Subcutaneous adipose tissue (tissue), 4 donors: ENCODE data around the gene MAN1B1. TPM values are rescaled to one million over a fixed set of nuclear protein-coding genes. Genes with fewer than 3 reads are reported as not detected.

Experiments used
- total RNA-seq, 4 donors: library from RNA; depleted of rRNA; stranded (reverse); fragments of >200 nt; gene quantifications; one replicate each; pipeline ENCODE4 v1.1.0, GENCODE V29; 2016
- TF ChIP-seq, protein P1 (sequence below): fragments of 450-650 bp; IDR thresholded peaks from one replicate; pipeline ENCODE4 v1.5.1; 2016; ENCODE audit warnings: low read depth, mild to moderate bottlenecking, control low read depth, antibody characterized with exemption, moderate library complexity

Gene MAN1B1
- total RNA-seq, 4 donors from 2014 or later: 19.1 to 61.9 (median 47.8) TPM

DNA sequence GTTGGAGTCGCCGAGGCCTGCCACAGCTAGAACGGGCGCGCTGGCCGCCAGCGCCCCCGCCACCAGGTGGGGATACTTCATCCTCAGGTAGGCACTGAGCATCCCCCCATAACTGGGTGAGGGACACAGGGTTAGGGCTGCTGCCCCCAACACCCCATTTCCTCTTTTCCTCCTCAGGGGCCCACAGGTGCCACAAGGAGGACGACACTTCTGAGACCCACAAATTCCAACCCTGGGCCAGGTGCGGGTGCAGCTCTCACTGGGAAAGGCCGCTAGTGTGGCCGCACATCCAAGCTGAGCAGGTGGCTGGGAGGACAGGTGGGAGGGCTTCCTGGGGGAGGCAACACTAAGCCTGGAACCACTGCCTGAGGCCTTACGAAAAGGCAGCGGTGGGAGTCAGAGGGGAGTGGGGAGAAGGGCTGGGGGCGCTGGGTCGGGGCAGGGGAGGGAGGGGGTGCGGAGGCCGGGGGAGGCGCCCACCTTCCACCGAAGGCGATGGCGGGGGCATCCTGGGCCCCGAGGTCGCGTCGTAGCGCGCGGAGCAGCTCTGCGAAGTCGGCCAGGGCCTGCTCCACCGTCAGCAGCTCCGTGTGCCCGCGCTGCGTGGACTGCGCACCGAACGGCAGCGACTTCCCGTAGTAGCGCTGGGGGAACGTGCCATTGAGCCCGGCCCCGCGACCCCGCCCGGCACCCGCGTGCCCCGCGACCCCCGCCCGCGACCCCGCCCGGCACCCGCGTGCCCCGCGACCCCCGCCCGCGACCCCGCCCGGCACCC lies 26.8 kb downstream of the MAN1B1 start:
- TF ChIP-seq, protein P1, sequence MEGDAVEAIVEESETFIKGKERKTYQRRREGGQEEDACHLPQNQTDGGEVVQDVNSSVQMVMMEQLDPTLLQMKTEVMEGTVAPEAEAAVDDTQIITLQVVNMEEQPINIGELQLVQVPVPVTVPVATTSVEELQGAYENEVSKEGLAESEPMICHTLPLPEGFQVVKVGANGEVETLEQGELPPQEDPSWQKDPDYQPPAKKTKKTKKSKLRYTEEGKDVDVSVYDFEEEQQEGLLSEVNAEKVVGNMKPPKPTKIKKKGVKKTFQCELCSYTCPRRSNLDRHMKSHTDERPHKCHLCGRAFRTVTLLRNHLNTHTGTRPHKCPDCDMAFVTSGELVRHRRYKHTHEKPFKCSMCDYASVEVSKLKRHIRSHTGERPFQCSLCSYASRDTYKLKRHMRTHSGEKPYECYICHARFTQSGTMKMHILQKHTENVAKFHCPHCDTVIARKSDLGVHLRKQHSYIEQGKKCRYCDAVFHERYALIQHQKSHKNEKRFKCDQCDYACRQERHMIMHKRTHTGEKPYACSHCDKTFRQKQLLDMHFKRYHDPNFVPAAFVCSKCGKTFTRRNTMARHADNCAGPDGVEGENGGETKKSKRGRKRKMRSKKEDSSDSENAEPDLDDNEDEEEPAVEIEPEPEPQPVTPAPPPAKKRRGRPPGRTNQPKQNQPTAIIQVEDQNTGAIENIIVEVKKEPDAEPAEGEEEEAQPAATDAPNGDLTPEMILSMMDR: no peak

DNA sequence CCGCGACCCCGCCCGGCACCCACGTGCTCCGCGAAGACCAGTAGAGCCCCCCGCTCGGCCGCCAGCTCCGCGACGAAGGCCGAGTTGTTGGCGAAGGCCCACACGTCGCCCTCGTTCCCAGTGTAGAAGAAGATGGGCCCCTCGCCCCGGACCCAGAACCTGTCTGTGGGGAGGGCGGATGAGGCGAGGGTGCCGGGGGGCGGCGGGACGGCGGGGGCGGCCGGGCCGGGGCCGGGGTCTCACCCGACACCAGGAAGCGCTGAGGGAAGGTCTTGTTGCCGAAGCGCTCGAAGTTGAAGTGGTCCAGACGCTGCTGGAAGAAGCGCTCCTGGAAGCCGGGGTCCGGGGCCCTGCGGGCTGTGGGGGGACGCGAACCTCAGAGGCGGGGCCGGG lies 27.4 kb downstream of the MAN1B1 start:
- TF ChIP-seq, protein P1: no peak

DNA sequence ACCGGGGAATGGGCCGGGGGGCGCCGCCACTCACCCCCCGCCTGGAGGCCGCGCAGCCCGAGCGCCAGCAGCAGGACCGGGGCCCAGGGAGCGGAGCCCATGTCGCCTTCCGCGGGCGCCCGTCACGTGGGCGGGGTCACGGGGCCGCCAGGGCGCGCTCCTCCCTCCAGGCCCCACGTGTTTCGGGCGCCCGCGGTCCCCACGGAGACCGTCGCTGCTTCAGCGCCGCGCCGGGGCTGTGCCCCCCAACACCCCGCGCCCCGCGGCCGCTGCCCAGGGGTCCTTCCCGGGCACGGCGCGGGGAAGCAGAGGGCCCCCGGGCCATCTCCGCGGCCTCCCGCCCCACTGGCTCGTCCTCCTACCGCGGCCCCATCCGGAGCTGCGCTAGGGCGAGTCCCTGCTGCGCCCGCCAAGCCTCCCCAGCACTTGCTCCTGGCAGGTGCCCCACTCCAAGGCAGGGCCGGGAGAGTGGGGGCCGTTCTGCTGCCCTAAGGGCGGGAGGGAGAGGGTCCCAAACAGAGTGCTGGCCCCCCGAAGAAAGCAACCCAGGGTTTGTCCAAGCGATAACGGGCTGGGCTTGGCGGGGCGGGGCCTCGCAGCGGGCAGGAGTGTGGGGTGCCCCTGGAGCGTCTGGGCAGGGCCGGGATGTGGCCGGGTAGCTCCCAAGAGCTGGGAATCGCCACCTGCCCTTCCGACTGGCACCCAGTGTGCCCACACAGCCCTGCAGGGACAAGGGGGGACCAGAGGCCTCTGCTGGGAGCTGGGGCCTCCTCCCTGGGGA lies 28.0 kb downstream of the MAN1B1 start, which contains the start of gene DPP7:
Gene DPP7, minus strand, starts transcription at position 121 of the 781 bp plus-strand sequence. Its CDS starts 20 bp downstream, at position 101.
- TF ChIP-seq, protein P1: no peak

DNA sequence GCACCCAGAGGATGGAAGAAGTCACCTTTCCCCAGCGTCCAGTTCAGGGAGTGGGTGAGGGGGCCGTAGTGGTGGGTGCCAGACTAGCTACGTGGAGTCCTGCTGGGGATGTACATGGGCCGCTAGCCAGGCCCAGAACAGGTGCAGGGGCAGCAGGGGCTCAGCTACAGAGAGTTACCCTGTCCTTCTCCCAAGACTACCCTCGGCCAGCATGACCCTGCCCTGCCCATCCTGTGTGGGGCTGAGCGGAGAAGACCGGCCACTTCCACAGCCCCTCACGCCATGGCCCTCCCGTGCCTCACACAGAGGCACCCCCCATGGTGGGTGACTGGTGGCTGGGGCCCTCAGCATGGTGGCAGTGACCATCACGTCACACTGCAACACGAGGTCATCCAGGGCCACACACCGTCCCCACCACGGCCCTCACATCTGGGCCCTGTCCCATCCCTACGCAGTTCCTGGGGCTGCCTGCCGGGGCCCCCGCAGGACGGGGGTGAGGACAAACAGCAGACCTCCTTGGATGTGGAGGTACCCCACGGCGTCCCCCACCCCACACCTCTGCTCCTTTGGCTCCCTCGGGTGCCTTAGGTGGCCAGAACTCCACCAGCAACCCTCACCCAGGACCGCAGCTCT lies 28.7 kb downstream of the MAN1B1 start:
- TF ChIP-seq, protein P1: no peak

DNA sequence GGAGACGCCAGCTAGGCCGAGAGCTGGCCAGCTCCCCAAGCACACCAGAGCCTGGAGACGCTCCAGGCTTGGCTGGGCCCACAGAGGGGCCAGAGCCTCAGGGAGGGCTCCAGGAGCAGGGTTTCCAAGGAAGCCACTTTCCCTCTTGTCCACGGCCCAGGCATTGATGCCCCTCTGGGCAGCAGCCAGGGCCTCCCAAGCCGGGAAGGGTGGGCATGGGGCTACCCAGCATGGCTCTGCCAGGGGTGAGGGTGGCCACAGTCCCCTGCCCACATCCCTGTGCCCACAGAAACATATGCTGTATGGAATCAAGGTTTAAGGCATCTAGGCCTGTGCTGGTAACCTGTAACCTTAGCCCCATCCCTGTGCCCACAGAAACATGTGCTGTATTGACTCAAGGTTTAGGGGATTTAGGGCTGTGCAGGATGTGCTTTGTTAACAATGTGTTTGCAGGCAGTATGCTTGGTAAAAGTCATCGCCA lies 29.3 kb downstream of the MAN1B1 start:
- TF ChIP-seq, protein P1: no peak

DNA sequence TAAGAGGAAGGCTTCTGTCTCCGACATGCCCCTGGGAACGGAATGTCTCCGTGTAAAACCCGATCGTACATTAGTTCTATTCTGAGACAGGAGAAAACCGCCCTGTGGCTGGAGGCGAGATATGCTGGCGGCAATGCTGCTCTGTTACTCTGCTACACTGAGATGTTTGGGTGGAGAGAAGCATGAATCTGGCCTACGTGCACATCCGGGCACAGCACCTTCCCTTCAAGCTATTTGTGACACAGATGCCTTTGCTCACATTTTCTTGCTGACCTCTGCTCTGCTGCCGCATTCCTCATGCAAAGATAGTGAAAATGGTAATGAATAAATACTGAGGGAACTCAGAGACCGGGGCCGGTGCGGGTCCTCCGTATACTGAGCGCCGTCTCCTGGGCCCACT lies 29.9 kb downstream of the MAN1B1 start:
- TF ChIP-seq, protein P1: no peak
